Right atrium auricular region (tissue), 2 donors: ENCODE results near the gene SMYD1. TPM values are rescaled to one million over a fixed set of nuclear protein-coding genes. Genes with fewer than 3 reads are reported as not detected.

ENCODE experiments used
- DNase-seq: peaks from one replicate; pipeline ENCODE4 v3.0.0-alpha.2; 2019; ENCODE audit warnings: low spot score
- H3K27ac ChIP-seq, 2 donors: fragments of 200-600 bp; sonication (generic); 1 replicate in 1 of 2; 2 replicates in 1 of 2; pipeline ENCODE4 v1.5.1; 2016 to 2019
- H3K27me3 ChIP-seq, 2 donors: fragments of 200-600 bp; sonication (generic); one replicate each; pipeline versions ENCODE4 v1.5.1 to v1.6.0; 2017 to 2019
- H3K36me3 ChIP-seq: fragments of 200-600 bp; sonication (generic); one replicate; pipeline ENCODE4 v1.5.1; 2016
- H3K4me1 ChIP-seq, 2 donors: fragments of 200-600 bp; sonication (generic); one replicate each; pipeline versions ENCODE4 v1.5.1 to v1.6.0; 2017 to 2019
- H3K4me3 ChIP-seq, 2 donors: fragments of 200-600 bp; sonication (generic); 1 replicate in 1 of 2; 2 replicates in 1 of 2; pipeline ENCODE4 v1.5.1; 2017 to 2019; ENCODE audit warnings: mild to moderate bottlenecking in 1 of 2, moderate library complexity in 1 of 2
- H3K9me3 ChIP-seq, 2 donors: fragments of 200-600 bp; sonication (generic); one replicate each; pipeline ENCODE4 v1.5.1; 2019
- total RNA-seq, 2 donors: library from RNA; depleted of rRNA; stranded (reverse); fragments of >200 nt; gene quantifications; one replicate each; pipeline ENCODE4 v1.1.0, GENCODE V29; 2016
- TF ChIP-seq, protein P1 (sequence below), 2 donors: fragments of 200-600 bp; sonication (generic); IDR thresholded peaks; one replicate each; pipeline ENCODE4 v1.5.1; 2019; ENCODE audit warnings: antibody characterized with exemption in 2 of 2

The SMYD1 gene
- total RNA-seq, 2 donors from 2014 or later = 74.8 to 179 TPM

DNA sequence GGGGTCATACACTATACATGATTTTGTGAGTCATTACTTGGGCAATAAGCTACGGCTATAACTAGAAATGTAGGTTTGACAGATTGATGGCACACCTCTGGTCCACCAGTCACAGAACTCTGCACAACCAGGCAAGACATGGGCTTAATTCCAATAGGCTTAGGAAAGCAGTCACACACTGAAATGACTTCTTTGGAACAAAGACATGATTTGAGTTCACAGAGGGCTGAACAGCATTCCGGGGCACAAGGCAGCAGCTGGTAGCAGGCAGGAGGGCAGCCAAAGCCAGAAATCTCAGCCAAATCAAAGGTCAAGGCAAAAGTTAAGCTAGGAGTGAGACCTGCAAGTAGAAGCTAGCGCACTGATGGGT lies 32.8 kb downstream of the SMYD1 start:
- peaks cover 47% of the 10 kb centered on the region for H3K36me3 ChIP-seq
- no peaks in the 10 kb centered on the region for H3K9me3 ChIP-seq
- no peak for DNase-seq
- TF ChIP-seq, protein P1, sequence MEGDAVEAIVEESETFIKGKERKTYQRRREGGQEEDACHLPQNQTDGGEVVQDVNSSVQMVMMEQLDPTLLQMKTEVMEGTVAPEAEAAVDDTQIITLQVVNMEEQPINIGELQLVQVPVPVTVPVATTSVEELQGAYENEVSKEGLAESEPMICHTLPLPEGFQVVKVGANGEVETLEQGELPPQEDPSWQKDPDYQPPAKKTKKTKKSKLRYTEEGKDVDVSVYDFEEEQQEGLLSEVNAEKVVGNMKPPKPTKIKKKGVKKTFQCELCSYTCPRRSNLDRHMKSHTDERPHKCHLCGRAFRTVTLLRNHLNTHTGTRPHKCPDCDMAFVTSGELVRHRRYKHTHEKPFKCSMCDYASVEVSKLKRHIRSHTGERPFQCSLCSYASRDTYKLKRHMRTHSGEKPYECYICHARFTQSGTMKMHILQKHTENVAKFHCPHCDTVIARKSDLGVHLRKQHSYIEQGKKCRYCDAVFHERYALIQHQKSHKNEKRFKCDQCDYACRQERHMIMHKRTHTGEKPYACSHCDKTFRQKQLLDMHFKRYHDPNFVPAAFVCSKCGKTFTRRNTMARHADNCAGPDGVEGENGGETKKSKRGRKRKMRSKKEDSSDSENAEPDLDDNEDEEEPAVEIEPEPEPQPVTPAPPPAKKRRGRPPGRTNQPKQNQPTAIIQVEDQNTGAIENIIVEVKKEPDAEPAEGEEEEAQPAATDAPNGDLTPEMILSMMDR (IDR thresholded peaks at IDR 0.05) = no peak
- H3K4me3 ChIP-seq = no peak overlapping the region
- H3K27ac ChIP-seq = no peak overlapping the region
- H3K27me3 ChIP-seq = no peaks in the 10 kb centered on the region
- H3K4me1 ChIP-seq = peaks cover 0 to 9% of the 10 kb centered on the region in 2 donors

DNA sequence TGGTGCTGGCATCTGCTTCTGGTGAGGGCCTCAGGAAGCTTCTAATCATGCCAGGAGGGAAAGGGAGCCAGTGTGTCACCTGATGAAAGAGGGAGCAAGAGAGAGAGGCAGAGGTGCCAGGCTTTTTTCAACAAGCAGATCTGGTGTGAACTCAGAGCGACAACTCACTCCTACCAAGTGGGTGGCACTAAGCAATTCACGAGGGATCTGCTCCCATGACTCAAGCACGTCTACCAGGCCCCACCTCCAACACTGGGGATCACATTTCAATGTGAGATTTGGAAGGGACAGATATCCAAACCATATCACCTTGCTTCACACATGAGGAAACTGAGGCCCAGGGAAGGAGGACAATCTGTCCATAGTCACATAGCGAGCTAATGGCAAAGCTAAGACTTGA lies 41.2 kb downstream of the SMYD1 start:
- Histone ChIP-seq H3K4me3 (no peak overlapping the region), H3K27me3 (no peaks in the 10 kb centered on the region), H3K27ac (no peak overlapping the region), H3K4me1 (no peaks in the 10 kb centered on the region), H3K9me3 (no peaks in the 10 kb centered on the region), H3K36me3 (peaks cover 66% of the 10 kb centered on the region)
- no peak for DNase-seq
- TF ChIP-seq, protein P1 (IDR thresholded peaks at IDR 0.05) = no peak

DNA sequence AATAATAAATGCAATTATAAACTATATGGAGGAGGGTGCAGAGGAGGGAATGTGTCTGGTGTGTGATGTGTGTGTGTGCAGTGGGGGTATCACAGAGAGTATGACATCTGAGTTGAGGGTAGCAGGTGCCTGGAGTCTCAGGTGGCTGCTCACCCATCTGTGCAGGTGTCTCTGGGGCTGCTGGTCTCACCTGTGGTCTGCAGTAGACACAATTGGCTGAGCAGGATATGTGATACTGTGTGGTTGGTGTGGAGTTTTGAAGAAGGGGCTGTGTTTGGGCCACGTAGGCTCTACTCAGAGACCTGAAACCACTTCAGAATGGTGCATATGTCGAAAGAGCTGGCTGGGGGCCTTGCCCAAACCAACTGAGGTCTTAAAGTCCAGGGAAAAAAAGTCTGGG lies 43.2 kb downstream of the SMYD1 start:
- Histone ChIP-seq H3K4me1 (peaks cover 0 to 9% of the 10 kb centered on the region in 2 donors), H3K27me3 (no peaks in the 10 kb centered on the region), H3K4me3 (no peak overlapping the region), H3K36me3 (peaks cover 52% of the 10 kb centered on the region), H3K9me3 (no peaks in the 10 kb centered on the region), H3K27ac (no peak overlapping the region)
- DNase-seq = no peak
- TF ChIP-seq, protein P1 (IDR thresholded peaks at IDR 0.05) = no peak

- Histone ChIP-seq H3K9me3 (no peaks in the 10 kb centered on the region), H3K4me1 (peaks cover 0 to 9% of the 10 kb centered on the region in 2 donors), H3K36me3 (peaks cover 36% of the 10 kb centered on the region), H3K4me3 (no peak overlapping the region), H3K27me3 (no peaks in the 10 kb centered on the region), H3K27ac (no peak overlapping the region)
- no peak for DNase-seq
- TF ChIP-seq, protein P1 (IDR thresholded peaks at IDR 0.05) = no peak
Observed at GRCh38 chr2:88113069-88113468, 45.4 kb downstream of the SMYD1 start.

DNA sequence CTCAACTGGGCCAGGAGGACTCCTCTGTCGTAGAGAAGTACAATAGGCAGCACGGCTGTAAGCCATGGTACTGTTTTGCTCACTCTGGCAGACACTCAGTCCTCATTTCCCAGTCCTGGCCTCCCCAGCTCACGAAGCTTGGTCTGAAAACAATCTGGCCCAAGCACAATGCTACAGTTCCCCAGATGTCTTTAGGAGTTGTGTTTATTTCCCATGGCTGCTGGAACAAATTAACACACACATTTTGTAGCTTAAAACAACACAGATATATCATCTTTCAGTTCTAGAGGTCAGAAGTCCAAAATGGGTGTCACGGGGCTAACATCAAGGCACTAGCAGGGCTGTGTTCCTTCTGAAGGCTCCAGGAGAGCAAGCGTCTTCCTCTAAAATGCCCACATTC lies 47.3 kb downstream of the SMYD1 start:
- Histone ChIP-seq H3K4me1 (peaks cover 0 to 9% of the 10 kb centered on the region in 2 donors), H3K9me3 (no peaks in the 10 kb centered on the region), H3K4me3 (no peak overlapping the region), H3K27me3 (no peaks in the 10 kb centered on the region), H3K36me3 (peaks cover 22% of the 10 kb centered on the region), H3K27ac (no peak overlapping the region)
- TF ChIP-seq, protein P1 (IDR thresholded peaks at IDR 0.05) = no peak
- DNase-seq = no peak

DNA sequence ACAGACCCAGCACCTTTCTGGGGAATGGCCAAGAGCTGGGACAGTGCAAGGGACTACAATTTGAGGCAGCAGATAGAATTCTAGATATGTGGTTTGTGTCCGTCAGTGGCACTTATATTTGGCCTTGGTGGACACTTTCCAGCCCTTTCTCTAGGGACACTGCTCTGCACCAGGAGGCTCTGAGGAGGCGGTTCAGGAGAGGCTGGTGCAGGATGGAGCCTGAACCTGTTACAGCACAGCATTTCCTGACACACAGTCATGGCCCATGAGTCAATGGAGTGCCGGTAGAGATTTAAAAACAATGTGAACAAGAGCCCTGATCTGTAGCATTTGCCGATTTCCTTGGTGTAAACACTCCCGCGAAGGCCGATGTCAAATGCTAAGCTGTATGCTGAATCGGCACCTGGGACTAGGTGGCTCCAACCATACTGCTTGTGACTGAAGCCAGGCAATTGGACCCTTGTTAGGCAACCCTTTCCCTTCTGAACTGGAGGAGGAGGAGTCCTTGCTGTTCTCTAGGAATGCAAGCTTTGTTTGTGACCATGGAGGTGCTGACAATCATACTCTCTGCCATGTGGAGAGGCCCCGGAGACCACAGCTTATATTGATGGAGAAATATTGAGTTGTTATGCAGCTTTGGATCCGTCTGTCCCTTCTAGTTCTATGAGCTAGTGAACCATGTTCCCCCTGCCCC lies 48.3 kb downstream of the SMYD1 start:
- Histone ChIP-seq H3K4me3 (no peak overlapping the region), H3K27me3 (no peaks in the 10 kb centered on the region), H3K4me1 (peaks cover 0 to 9% of the 10 kb centered on the region in 2 donors), H3K36me3 (peaks cover 12% of the 10 kb centered on the region), H3K9me3 (no peaks in the 10 kb centered on the region), H3K27ac (no peak overlapping the region)
- DNase-seq = no peak
- TF ChIP-seq, protein P1 (IDR thresholded peaks at IDR 0.05) = no peak
